Activated CD8-positive, alpha-beta T cell treated with anti-CD3 and anti-CD28 coated beads for 36 hours (primary cell): ENCODE measurements around the gene ZNF225. TPM values are rescaled to one million over a fixed set of nuclear protein-coding genes. Genes with fewer than 3 reads are reported as not detected.

ENCODE experiments used
- ATAC-seq: fragments of 200-7000 bp; cut with Tn5 transposase; one replicate; pipeline ENCODE4 v1.10.0; 2021; ENCODE audit warnings: mild to moderate bottlenecking, moderate library complexity
- CTCF ChIA-PET: fragments of 350-600 bp; sonication (Branson Sonifier 250); formaldehyde crosslinking; loops from one replicate; lab custom pipeline; 2021; ENCODE audit warnings: antibody characterized with exemption; lab: Charles Lee
- POLR2A ChIA-PET: fragments of 350-600 bp; sonication (Branson Sonifier 250); formaldehyde crosslinking; loops from one replicate; lab custom pipeline; 2021; ENCODE audit warnings: antibody characterized with exemption; lab: Charles Lee
- DNase-seq: peaks from one replicate; pipeline ENCODE4 v3.0.0-alpha.2; 2020
- H3K27ac Mint-ChIP-seq: one replicate; pipeline ENCODE4 v1.8.0; 2021; ENCODE audit warnings: mild to moderate bottlenecking, mixed read lengths
- H3K27me3 Mint-ChIP-seq: one replicate; pipeline ENCODE4 v1.8.0; 2021; ENCODE audit warnings: mixed read lengths
- H3K36me3 Mint-ChIP-seq: one replicate; pipeline ENCODE4 v1.8.0; 2021; ENCODE audit warnings: low read depth, mixed read lengths
- H3K4me1 Mint-ChIP-seq: one replicate; pipeline ENCODE4 v1.8.0; 2021; ENCODE audit warnings: low read depth, mixed read lengths
- H3K4me3 Mint-ChIP-seq: one replicate; pipeline ENCODE4 v1.8.0; 2021; ENCODE audit warnings: mild to moderate bottlenecking, moderate library complexity, mixed read lengths
- H3K9me3 Mint-ChIP-seq: one replicate; pipeline ENCODE4 v1.8.0; 2021; ENCODE audit warnings: mixed read lengths
- CTCF ChIP-seq: fragments of 200-600 bp; IDR thresholded peaks from one replicate; pipeline ENCODE4 v1.8.0; 2022; ENCODE audit warnings: antibody characterized with exemption, mild to moderate bottlenecking
- intact Hi-C: fragments of 100-400 bp; cut with micrococcal nuclease; formaldehyde crosslinking; loops from one replicate; pipeline ENCODE4 v1.10.0; 2022
- total RNA-seq, 2 experiments: library from RNA; stranded (reverse); gene quantifications; one replicate each; pipeline ENCODE4 v1.2.3, GENCODE V29; 2021

ZNF225 gene
- total RNA-seq, 2 experiments from 2014 or later: 3.0 to 4.4 TPM

- ATAC-seq (no peak), DNase-seq (no peak)
- ChIA-PET POLR2A (interaction anchor here (1.0 to 1.4 kb wide), 2 partner anchors 8 to 22 kb away, joined by 3 to 6 read pairs; no protein-coding TSS in a partner anchor), CTCF (interaction anchor here (1.4 kb wide), 2 partner anchors 18 to 23 kb away, joined by 3 to 6 read pairs; no protein-coding TSS in a partner anchor)
- Mint-ChIP-seq H3K27me3 (no peaks in the 10 kb centered on the region), H3K4me1 (peaks cover 25% of the 10 kb centered on the region), H3K36me3 (peaks cover 30% of the 10 kb centered on the region), H3K27ac (peak overlapping the region; percentile 83), H3K9me3 (peaks cover 26% of the 10 kb centered on the region), H3K4me3 (peak overlapping the region; percentile 82)
- no peak for TF ChIP-seq CTCF
- intact Hi-C loops: no loop called here
These were observed 40.4 kb upstream of the ZNF225 start for GRCh38 chr19:44072543-44073401.

- Mint-ChIP-seq H3K4me1 (peaks cover 20% of the 10 kb centered on the region), H3K36me3 (peaks cover 31% of the 10 kb centered on the region)
- intact Hi-C loops: no loop called here
These were observed 36.9 kb upstream of the ZNF225 start for GRCh38 chr19:44076325-44076724.

GRCh38 chr19:44092108-44092507 is 21.1 kb upstream of the ZNF225 start:
- H3K36me3 Mint-ChIP-seq: peaks cover 13% of the 10 kb centered on the region
- H3K27me3 Mint-ChIP-seq: no peaks in the 10 kb centered on the region
- CTCF ChIA-PET: no interaction called here
- no peak for DNase-seq
- no peak for TF ChIP-seq CTCF
- POLR2A ChIA-PET: no interaction called here
- no peak overlapping the region for H3K27ac Mint-ChIP-seq
- no peak for ATAC-seq
- peaks cover 9% of the 10 kb centered on the region for H3K4me1 Mint-ChIP-seq
- intact Hi-C loops: no loop called here
- H3K4me3 Mint-ChIP-seq: no peak overlapping the region
- H3K9me3 Mint-ChIP-seq: no peaks in the 10 kb centered on the region

More at GRCh38 chr19:44076325-44076724, 36.9 kb upstream of the ZNF225 start:
- DNase-seq (no peak), ATAC-seq (no peak)
- no peak overlapping the region for H3K4me3 Mint-ChIP-seq
- ChIA-PET POLR2A (no interaction called here), CTCF (no interaction called here)
- no peak overlapping the region for H3K27ac Mint-ChIP-seq
- peaks cover 3% of the 10 kb centered on the region for H3K9me3 Mint-ChIP-seq
- no peak for TF ChIP-seq CTCF
- no peaks in the 10 kb centered on the region for H3K27me3 Mint-ChIP-seq

GRCh38 chr19:44093931-44094765 is 19.1 kb upstream of the ZNF225 start, which contains the start of gene ZNF224:
Gene ZNF224, plus strand, starts transcription at chr19:44094361. Its CDS starts 3,513 bp downstream, at chr19:44097874.
- ATAC-seq (peak; percentile 88), DNase-seq (peak; percentile 91)
- CTCF ChIA-PET: interaction anchor here (0.8 to 1.8 kb wide), 2 partner anchors 20 to 211 kb away, joined by 4 to 5 read pairs; partner anchors contain the start of gene ZNF235
- no peaks in the 10 kb centered on the region for H3K9me3 Mint-ChIP-seq
- H3K36me3 Mint-ChIP-seq: peaks cover 26% of the 10 kb centered on the region
- TF ChIP-seq CTCF: no peak
- H3K4me3 Mint-ChIP-seq: peak within 1 kb of the TSS; percentile 99
- POLR2A ChIA-PET: interaction anchor here (1.1 to 1.8 kb wide), 3 partner anchors 18 to 159 kb away, joined by 3 to 5 read pairs (median 3); partner anchors contain the start of gene ZNF45
- intact Hi-C loops: no loop called here
- H3K27me3 Mint-ChIP-seq: no peaks in the 10 kb centered on the region
- peak within 1 kb of the TSS; percentile 95 for H3K27ac Mint-ChIP-seq
- peaks cover 15% of the 10 kb centered on the region for H3K4me1 Mint-ChIP-seq
